Dermis lymphatic vessel endothelial cell (primary cell): ENCODE measurements around the gene COL24A1. TPM values are rescaled to one million over a fixed set of nuclear protein-coding genes. Genes with fewer than 3 reads are reported as not detected.

Experiments used
- total RNA-seq: library from RNA; depleted of rRNA; stranded (reverse); fragments of >200 nt; gene quantifications from 2 replicates; pipeline ENCODE4 v1.2.1, GENCODE V29; 2014

COL24A1 gene
- total RNA-seq = not detected in 2 replicates

DNA sequence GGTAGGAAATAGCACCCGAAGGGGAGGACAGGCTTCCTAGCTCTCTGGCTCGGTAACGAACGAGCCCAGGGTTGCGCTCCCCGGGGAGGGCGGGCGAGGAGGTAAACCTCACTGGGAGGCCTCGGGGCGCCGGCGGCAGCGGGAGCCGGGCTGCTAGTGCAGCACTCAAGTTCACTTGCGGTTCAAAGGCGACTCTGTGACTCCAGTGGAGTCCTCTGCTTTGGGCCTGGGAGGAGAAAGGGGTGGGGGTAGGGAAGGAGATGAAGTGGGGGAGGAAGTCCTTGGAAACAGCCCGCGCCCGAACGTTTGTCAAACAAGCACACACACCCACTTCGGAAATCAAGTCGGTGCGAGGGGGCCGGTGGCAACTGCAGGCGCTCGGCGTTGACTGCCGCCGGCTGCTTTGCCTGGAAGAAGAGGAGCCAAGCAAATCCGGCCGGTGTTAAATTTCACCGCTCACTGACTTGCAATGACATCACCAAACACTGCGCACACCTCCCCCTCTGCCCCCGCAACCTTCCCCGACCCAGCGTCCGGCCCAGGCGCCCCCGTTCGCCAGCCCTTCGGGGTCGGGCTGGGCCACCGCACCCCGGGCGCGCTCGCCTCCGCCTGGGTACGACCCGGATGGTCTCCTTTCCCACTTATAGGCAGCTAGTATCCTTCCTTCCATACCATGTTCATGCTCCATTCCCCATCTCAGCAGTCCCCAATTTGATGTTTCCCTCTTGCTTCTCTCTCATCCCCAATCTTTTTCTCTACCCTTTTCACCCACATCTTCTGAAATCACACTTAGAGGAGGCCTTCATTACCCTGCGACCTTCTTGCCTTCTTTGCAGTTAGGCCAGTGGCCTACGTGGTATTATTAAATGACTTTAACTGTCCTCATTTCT lies at the start of gene COL24A1:
Gene COL24A1 (minus strand): TSS at position 207 of the 890 bp plus-strand sequence. CDS start 376 bp downstream, outside the sequence.

DNA sequence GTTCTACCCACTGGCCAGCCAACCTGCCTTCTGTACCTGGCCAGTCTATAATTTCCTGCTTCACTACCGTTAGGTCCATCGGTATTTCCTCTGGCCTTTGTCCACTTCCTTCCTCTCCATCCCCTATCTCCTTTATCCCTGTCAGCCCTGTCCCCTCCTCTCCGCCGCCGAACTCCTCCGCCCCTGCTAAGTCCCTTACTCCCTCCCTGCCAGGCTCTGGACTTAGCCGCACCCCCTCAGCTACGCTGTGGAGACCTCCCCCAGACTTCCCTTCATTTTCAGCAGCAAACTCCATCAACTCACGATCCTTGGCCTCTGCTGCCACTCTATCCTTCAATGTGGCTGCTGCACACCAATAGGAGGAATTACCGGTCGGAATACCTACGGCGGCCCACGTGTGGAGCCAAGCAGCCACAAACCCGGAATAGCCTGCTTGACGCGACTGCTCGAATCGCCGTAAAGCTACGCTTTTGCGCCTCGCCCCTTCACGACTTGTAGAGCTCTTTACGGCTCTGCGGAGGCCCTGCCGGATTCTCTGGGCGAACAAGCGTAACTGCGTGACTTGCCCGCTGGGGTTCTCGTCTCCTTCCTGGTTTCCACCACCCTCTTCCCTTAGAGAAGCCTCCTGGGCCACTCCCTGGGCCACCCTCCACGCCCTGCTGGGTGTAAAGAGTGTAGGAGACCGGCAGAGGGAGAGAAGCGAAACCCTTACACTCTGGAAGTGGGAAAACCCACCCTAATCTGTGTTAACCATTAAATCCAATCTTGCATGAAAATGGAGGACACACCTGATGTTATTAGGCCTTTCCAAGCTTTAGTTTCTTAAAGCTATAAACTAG lies 448.4 kb downstream of the COL24A1 start, which contains the start of gene ZNHIT6:
Gene ZNHIT6 (minus strand): TSS at position 444 of the 839 bp plus-strand sequence. CDS start 149 bp downstream, at position 295.

Other genes starting within 250 kb of the COL24A1 start
- 27.8 and 44.0 TPM in 2 replicates for gene ODF2L, start 239.6 kb upstream of the COL24A1 start, total RNA-seq